H1 (cell line): ENCODE results near the gene ZFP69. TPM values are rescaled to one million over a fixed set of nuclear protein-coding genes. Genes with fewer than 3 reads are reported as not detected.

Source experiments
- CTCF ChIA-PET: fragments of 300-600 bp; sonication (Branson Sonifier 250); formaldehyde crosslinking; loops from one replicate; lab custom pipeline; 2021; ENCODE audit not compliant: partially characterized antibody; lab: Charles Lee
- POLR2A ChIA-PET: fragments of 300-600 bp; sonication (Branson Sonifier 250); formaldehyde crosslinking; loops from one replicate; lab custom pipeline; 2021; ENCODE audit warnings: inconsistent platforms; ENCODE audit not compliant: partially characterized antibody; lab: Charles Lee
- DNase-seq, 2 experiments: peaks; one replicate each; pipeline versions ENCODE4 v3.0.0 to v3.0.0-alpha.2; 2010 to 2022; ENCODE audit warnings: low spot score in 2 of 2, low read depth in 1 of 2, mixed read lengths in 1 of 2
- FAIRE-seq: peaks from 2 replicates; lab custom pipeline; 2011; peaks lifted over from hg19 to GRCh38; lab: Jason Lieb, UNC
- H2AFZ ChIP-seq: 2 replicates; pipeline ENCODE4 v1.8.1; 2012; ENCODE audit warnings: low read length, inconsistent platforms
- H2AK5ac ChIP-seq: 2 replicates; pipeline ENCODE4 v1.6.1; 2013; ENCODE audit warnings: low read depth, low read length
- H2BK120ac ChIP-seq: replicated peaks from 2 replicates; pipeline ENCODE3; 2013; ENCODE audit warnings: low read depth, low read length, inconsistent platforms
- H2BK12ac ChIP-seq: 2 replicates; pipeline ENCODE4 v1.6.1; 2013; ENCODE audit warnings: low read depth, low read length
- H2BK15ac ChIP-seq: 2 replicates; pipeline ENCODE4 v1.6.1; 2013; ENCODE audit warnings: low read length
- H2BK20ac ChIP-seq: 2 replicates; pipeline ENCODE4 v1.6.1; 2013; ENCODE audit warnings: low read length
- H2BK5ac ChIP-seq: 2 replicates; pipeline ENCODE4 v1.6.1; 2013; ENCODE audit warnings: low read depth, low read length
- H3K14ac ChIP-seq: 2 replicates; pipeline ENCODE4 v1.6.1; 2013; ENCODE audit warnings: inconsistent platforms; ENCODE audit not compliant: insufficient read length
- H3K18ac ChIP-seq: 2 replicates; pipeline ENCODE4 v1.6.1; 2013; ENCODE audit warnings: low read length; ENCODE audit errors: extremely low read depth
- H3K23ac ChIP-seq: 2 replicates; pipeline ENCODE4 v1.6.1; 2013; ENCODE audit warnings: inconsistent platforms; ENCODE audit not compliant: insufficient read length
- H3K23me2 ChIP-seq: 2 replicates; pipeline ENCODE4 v1.6.1; 2013; ENCODE audit warnings: low read depth, low read length
- H3K27ac ChIP-seq: 2 replicates; pipeline ENCODE4 v1.6.1; 2011; ENCODE audit warnings: low read depth, low read length, inconsistent platforms
- H3K27me3 ChIP-seq, 4 experiments: replicated peaks in 1 of 4; 1 replicate in 1 of 4; 2 replicates in 3 of 4; pipeline versions ENCODE4 v1.6.1 to v1.8.1; 2011 to 2013; ENCODE audit warnings: low read length in 3 of 4, mild to moderate bottlenecking in 3 of 4, inconsistent platforms in 2 of 4, mixed read lengths in 2 of 4, moderate library complexity in 1 of 4; ENCODE audit not compliant: control insufficient read depth in 3 of 4, insufficient read depth in 3 of 4; ENCODE audit errors: extremely low read depth in 1 of 4
- H3K36me3 ChIP-seq, 4 experiments: 2 replicates each; pipeline versions ENCODE4 v1.6.1 to v1.8.1; 2011 to 2013; ENCODE audit warnings: mild to moderate bottlenecking in 4 of 4, low read length in 3 of 4, moderate library complexity in 2 of 4, control low read depth in 1 of 4, inconsistent platforms in 1 of 4; ENCODE audit not compliant: insufficient read depth in 4 of 4, control insufficient read depth in 2 of 4
- H3K4ac ChIP-seq: replicated peaks from 2 replicates; pipeline ENCODE3; 2013; ENCODE audit warnings: low read length, low read depth, mixed read lengths, inconsistent platforms; ENCODE audit not compliant: insufficient read length
- H3K4me1 ChIP-seq, 4 experiments: replicated peaks in 1 of 4; 1 replicate in 1 of 4; 2 replicates in 3 of 4; pipeline versions ENCODE4 v1.6.1 to v1.8.1; 2011 to 2013; ENCODE audit warnings: low read length in 3 of 4, inconsistent platforms in 2 of 4, mixed read lengths in 1 of 4; ENCODE audit not compliant: insufficient read depth in 4 of 4, control insufficient read depth in 3 of 4
- H3K4me2 ChIP-seq, 2 experiments: 2 replicates each; pipeline versions ENCODE4 v1.6.1 to v1.8.1; 2011 to 2013; ENCODE audit warnings: low read depth in 2 of 2, low read length in 2 of 2, control low read depth in 1 of 2, inconsistent platforms in 1 of 2, mild to moderate bottlenecking in 1 of 2; ENCODE audit not compliant: insufficient read depth in 1 of 2
- H3K4me3 ChIP-seq, 4 experiments: fragments of 200-600, 300-600 bp in 1 of 4; sonication (generic), shearing (Covaris generic), sonication (Bioruptor Twin) in 1 of 4; 2 replicates each; pipeline versions ENCODE4 v1.5.1 to v1.8.1; 2011 to 2016; ENCODE audit warnings: low read length in 4 of 4, low read depth in 3 of 4, control low read depth in 2 of 4, inconsistent platforms in 2 of 4, mild to moderate bottlenecking in 2 of 4, mixed read lengths in 1 of 4, moderate library complexity in 1 of 4; ENCODE audit not compliant: insufficient read depth in 2 of 4; ENCODE audit errors: extremely low read depth in 1 of 4
- H3K56ac ChIP-seq: replicated peaks from 2 replicates; pipeline ENCODE3; 2013; ENCODE audit warnings: low read depth, mild to moderate bottlenecking, mixed read lengths, low read length, inconsistent platforms; ENCODE audit not compliant: insufficient read length
- H3K79me1 ChIP-seq: 2 replicates; pipeline ENCODE4 v1.6.1; 2013; ENCODE audit warnings: low read depth, low read length, control low read depth
- H3K79me2 ChIP-seq, 2 experiments: 2 replicates each; pipeline versions ENCODE4 v1.6.1 to v1.8.1; 2012 to 2013; ENCODE audit warnings: low read length in 2 of 2, mild to moderate bottlenecking in 2 of 2, inconsistent platforms in 1 of 2; ENCODE audit not compliant: insufficient read depth in 2 of 2, control insufficient read depth in 1 of 2
- H3K9ac ChIP-seq, 4 experiments: replicated peaks in 1 of 4; 1 replicate in 1 of 4; 2 replicates in 3 of 4; pipeline versions ENCODE4 v1.6.1 to v1.8.1; 2011 to 2013; ENCODE audit warnings: low read depth in 3 of 4, low read length in 3 of 4, control low read depth in 2 of 4, mild to moderate bottlenecking in 2 of 4, moderate library complexity in 2 of 4, inconsistent platforms in 1 of 4; ENCODE audit errors: extremely low read depth in 1 of 4
- H3K9me3 ChIP-seq, 2 experiments: 2 replicates each; pipeline versions ENCODE4 v1.6.1 to v1.8.1; 2012 to 2013; ENCODE audit warnings: mild to moderate bottlenecking in 2 of 2, moderate library complexity in 2 of 2, control low read depth in 1 of 2, inconsistent platforms in 1 of 2, low read depth in 1 of 2, low read length in 1 of 2, mixed read lengths in 1 of 2; ENCODE audit not compliant: insufficient read depth in 2 of 2
- H4K20me1 ChIP-seq, 2 experiments: replicated peaks in 1 of 2; 2 replicates each; pipeline versions ENCODE3 to v1.8.1; 2011 to 2013; ENCODE audit warnings: inconsistent platforms in 2 of 2, low read length in 2 of 2, mild to moderate bottlenecking in 1 of 2; ENCODE audit not compliant: insufficient read depth in 2 of 2, control insufficient read depth in 1 of 2
- H4K5ac ChIP-seq: 2 replicates; pipeline ENCODE4 v1.6.1; 2013; ENCODE audit warnings: low read length, low read depth, mixed read lengths, inconsistent platforms; ENCODE audit not compliant: insufficient read length
- H4K8ac ChIP-seq: 2 replicates; pipeline ENCODE4 v1.8.0; 2013; ENCODE audit warnings: mild to moderate bottlenecking, moderate library complexity, low read length, inconsistent platforms; ENCODE audit not compliant: insufficient read depth; ENCODE audit errors: extremely low read depth
- H4K91ac ChIP-seq: replicated peaks from 2 replicates; pipeline ENCODE3; 2013; ENCODE audit warnings: low read length, mixed read lengths, inconsistent platforms; ENCODE audit not compliant: insufficient read length
- CHD1 ChIP-seq: IDR thresholded peaks from 2 replicates; pipeline ENCODE4 v1.6.1; 2012; ENCODE audit warnings: low read depth, low read length, improper control_type of control experiment
- EP300 ChIP-seq, 2 experiments: IDR thresholded peaks; 1 replicate in 1 of 2; 2 replicates in 1 of 2; pipeline ENCODE4 v1.6.1; 2011 to 2012; ENCODE audit warnings: low read depth in 2 of 2, low read length in 2 of 2, mild to moderate bottlenecking in 2 of 2, borderline replicate concordance in 1 of 2, inconsistent platforms in 1 of 2, moderate library complexity in 1 of 2
- EZH2 ChIP-seq: fragments of 200-600 bp; sonication (generic); IDR thresholded peaks from 2 replicates; pipeline ENCODE4 v1.7.1; 2012; ENCODE audit warnings: low read depth, mild to moderate bottlenecking, moderate library complexity, low read length, inconsistent platforms; ENCODE audit not compliant: severe bottlenecking
- GABPA ChIP-seq: IDR thresholded peaks from 2 replicates; pipeline ENCODE4 v1.6.1; 2011; ENCODE audit warnings: mild to moderate bottlenecking, low read length, moderate library complexity, borderline replicate concordance; ENCODE audit not compliant: insufficient read depth
- KDM1A ChIP-seq: fragments of 200-600, 300-600 bp; sonication (generic); IDR thresholded peaks from 2 replicates; pipeline ENCODE4 v1.7.1; 2016; ENCODE audit warnings: mild to moderate bottlenecking, low read length, borderline replicate concordance
- KDM4A ChIP-seq: IDR thresholded peaks from one replicate; pipeline ENCODE4 v1.7.1; 2012; ENCODE audit warnings: low read depth, mild to moderate bottlenecking, moderate library complexity, low read length, inconsistent platforms; ENCODE audit not compliant: severe bottlenecking
- POLR2A ChIP-seq, 2 experiments: IDR thresholded peaks; 1 replicate in 1 of 2; 2 replicates in 1 of 2; pipeline ENCODE4 v1.6.1; 2011; ENCODE audit warnings: low read depth in 2 of 2, low read length in 2 of 2, mild to moderate bottlenecking in 2 of 2; ENCODE audit errors: control extremely low read depth in 1 of 2
- SP4 ChIP-seq: IDR thresholded peaks from 2 replicates; pipeline ENCODE4 v1.6.1; 2012; ENCODE audit warnings: low read length, inconsistent platforms
- whole genome bisulfite sequencing, 2 experiments: shearing (Covaris generic) in 1 of 2; methylation state at CpG; one replicate each; pipeline versions ENCODE4 v1.1.6 to v1.1.7; 2013 to 2015; ENCODE audit warnings: low lambda C conversion rate in 2 of 2, mixed read lengths in 2 of 2, inconsistent platforms in 1 of 2, low coverage in 1 of 2, missing lambda C conversion rate in 1 of 2; ENCODE audit not compliant: insufficient replicate concordance in 2 of 2, insufficient coverage in 1 of 2, insufficient read length in 1 of 2; ENCODE audit errors: extremely low coverage in 1 of 2, missing lambda C conversion rate in 1 of 2; 5-methylcytosine and 5-hydroxymethylcytosine counted together
- polyA plus RNA-seq, 7 experiments: library from polyadenylated mRNA; depleted of rRNA in 3 of 7; stranded (reverse) in 5 of 7; unstranded in 2 of 7; fragments of >200 nt in 5 of 7; fragments of 200-250 nt in 2 of 7; gene quantifications; 1 replicate in 5 of 7; 2 replicates in 1 of 7; 4 replicates in 1 of 7; pipeline versions ENCODE4 v1.2.1 to v1.2.3, GENCODE V29; 2011 to 2013; ENCODE audit warnings: missing spikeins in 2 of 7, mixed read lengths in 2 of 7
- total RNA-seq: library from RNA; stranded (reverse); fragmentation: NEBNext Ultra II Directional; extraction: Animal tissue kit (Norgen Biotek cat#: 25700); gene quantifications from 2 replicates; pipeline ENCODE4 v1.2.1, GENCODE V29; 2021

ZFP69 gene
- total and polyA plus RNA-seq, 2 of the 8 experiments (the other 6 are each of a cell fraction or from before 2014, with no cell fraction given), result 1.0 to 4.3 TPM

DNA sequence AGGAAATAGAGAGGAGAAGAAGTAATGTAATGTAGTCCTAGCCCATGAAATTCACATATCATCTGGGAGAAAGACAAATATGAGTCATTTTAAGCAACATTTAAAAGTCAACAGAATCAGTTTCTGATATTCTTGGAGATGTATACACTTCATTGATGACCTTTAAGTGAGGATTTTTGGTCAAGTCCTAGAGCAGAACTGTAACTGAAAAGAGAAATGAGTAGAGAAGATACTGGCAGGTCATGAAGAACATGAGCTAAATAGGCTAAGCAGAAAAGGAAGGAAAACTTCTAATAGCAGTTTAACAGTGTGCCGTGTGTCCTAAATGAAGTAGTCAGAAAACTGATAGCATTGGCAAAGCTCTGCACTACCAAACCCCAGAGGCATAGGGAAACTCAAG, 22.2 kb upstream of the ZFP69 start:
- Histone ChIP-seq H3K4me2 (no peak overlapping the region), H3K18ac (no peak overlapping the region), H2AK5ac (no peak overlapping the region), H4K8ac (no peak overlapping the region), H3K27ac (no peak overlapping the region), H3K79me2 (peaks cover 0 to 6% of the 10 kb centered on the region in 2 experiments; a peak in 1 of 4 replicates), H2BK12ac (no peak overlapping the region), H3K4me1 (peaks cover 0 to 8% (median 2%) of the 10 kb centered on the region in 4 experiments; a peak in 5 of 7 replicates), H3K9ac (no peak overlapping the region), H2BK15ac (no peak overlapping the region), H3K14ac (no peak overlapping the region), H2AFZ (no peak overlapping the region), H2BK120ac (no peak overlapping the region), H2BK20ac (no peak overlapping the region), H3K23ac (no peak overlapping the region), H3K56ac (no peak overlapping the region), H4K5ac (no peak overlapping the region), H2BK5ac (no peak overlapping the region), H3K79me1 (no peaks in the 10 kb centered on the region), H3K9me3 (peaks cover 29 to 50% of the 10 kb centered on the region in 2 experiments), H3K36me3 (peaks cover 3 to 68% (median 28%) of the 10 kb centered on the region in 4 experiments; a peak in 6 of 8 replicates), H3K27me3 (no peaks in the 10 kb centered on the region), H3K23me2 (peaks cover 8% of the 10 kb centered on the region; the same call in 1 of the 2 replicates), H3K4me3 (no peak overlapping the region), H4K20me1 (no peaks in the 10 kb centered on the region), H4K91ac (no peak overlapping the region), H3K4ac (no peak overlapping the region)
- TF ChIP-seq KDM4A (no peak), POLR2A (IDR thresholded peaks at IDR 0.05; ENCODE audit: control extremely low read depth in 1 of 2, low read depth in 2 of 2, low read length in 2 of 2) (no peak), GABPA (no peak), EZH2 (no peak), EP300 (IDR thresholded peaks at IDR 0.05; ENCODE audit: borderline replicate concordance in 1 of 2, low read depth in 2 of 2, low read length in 2 of 2) (no peak), KDM1A (no peak), CHD1 (no peak), SP4 (no peak)
- no peak for FAIRE-seq
- DNase-seq, result no peak
- POLR2A ChIA-PET, result no interaction called here
- CTCF ChIA-PET, result no interaction called here
- 91% methylated on average over 1 of the region's 1 CpG; no CpG with 5 or more reads in 1 of the 2 experiments for WGBS, 2 experiments
